ENCODE measurements around the gene DENND4B. TPM values are rescaled to one million over a fixed set of nuclear protein-coding genes. Genes with fewer than 3 reads are reported as not detected.

DENND4B gene
- total and polyA plus RNA-seq, 7 donors: 23.1 to 75.4 (median 47.1) TPM

DNA sequence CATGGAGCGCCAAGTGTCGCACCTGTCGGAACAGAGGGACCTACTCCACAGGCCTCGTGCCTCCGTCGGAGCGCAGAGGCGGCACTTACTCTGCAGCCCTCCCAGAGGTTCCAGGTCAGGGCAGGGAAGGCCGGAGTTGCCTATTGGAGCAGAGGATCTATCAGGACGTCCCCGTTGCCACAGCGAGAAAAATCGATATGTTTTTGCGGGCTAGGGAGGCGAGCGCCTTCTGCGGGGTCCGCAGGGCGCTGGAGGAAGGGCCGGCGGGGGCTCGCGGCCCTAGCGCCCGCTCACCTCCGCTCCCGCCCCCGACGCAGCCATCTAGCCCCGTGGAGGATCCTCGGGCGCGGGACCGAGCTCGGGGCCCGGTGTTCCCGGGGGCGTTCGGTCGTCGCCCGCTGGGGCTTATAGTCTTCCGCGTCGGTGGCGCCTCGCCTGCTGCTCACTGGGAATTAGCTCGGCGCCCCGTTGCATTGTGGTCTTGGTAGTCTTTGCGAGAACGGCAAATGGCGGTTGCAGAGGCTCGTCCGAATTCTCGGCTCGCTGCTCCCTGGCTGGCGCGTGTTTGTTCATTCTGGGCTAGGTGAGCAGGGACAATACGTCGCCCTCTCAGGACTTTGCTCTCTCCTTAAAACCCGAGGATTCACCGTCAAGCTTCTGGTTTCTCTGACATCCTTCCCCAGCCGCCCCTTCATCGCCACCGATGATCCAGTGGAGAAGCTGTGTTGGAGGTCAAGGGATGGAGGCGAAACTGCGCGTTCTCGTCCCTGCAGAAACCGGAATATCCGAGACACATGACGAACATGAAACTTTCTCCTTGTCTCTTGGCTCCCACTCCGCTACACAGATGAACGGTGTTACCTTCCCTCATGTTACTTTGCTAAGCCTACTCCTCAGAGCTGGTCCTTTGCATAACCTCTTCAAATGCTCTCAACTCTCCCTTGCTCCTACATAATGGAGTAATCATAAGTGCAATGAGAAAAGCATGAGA is 31.0 kb upstream of the DENND4B start, which contains the start of gene JTB:
JTB (minus strand) TSS at position 425 of the 991 bp plus-strand sequence; CDS start at position 3, 422 bp downstream.
- H3K4me3 ChIP-seq: peak within 1 kb of the TSS; percentile 83
- DNase-seq (peak; percentile 89 to 94), ATAC-seq (peak; percentile 94 to 98 (median 96))
- intact Hi-C loops (cut with DNase I): no loop called here
- peak within 1 kb of the TSS; percentile 94 for H3K27ac ChIP-seq
- peaks cover 0 to 52% of the 10 kb centered on the region in 2 donors for H3K36me3 ChIP-seq (ENCODE audit: insufficient read depth in 1 of 2, low read depth in 1 of 2)
- no peaks in the 10 kb centered on the region for H3K27me3 ChIP-seq (ENCODE audit: insufficient read depth in 3 of 3, low read length in 2 of 3)
- H3K4me1 ChIP-seq: peaks cover 20% of the 10 kb centered on the region
- no peak for TF ChIP-seq CTCF (IDR thresholded peaks at IDR 0.05)
- no peaks in the 10 kb centered on the region for H3K9me3 ChIP-seq
- 0 to 1% (median 0%) methylated on average over 65 to 75 of the region's 75 CpGs for WGBS, 3 donors

GRCh38 chr1:153976819-153977249 is 30.3 kb upstream of the DENND4B start:
- H3K36me3 ChIP-seq (ENCODE audit: insufficient read depth in 1 of 2, low read depth in 1 of 2): peaks cover 0 to 53% of the 10 kb centered on the region in 2 donors
- intact Hi-C loops (cut with DNase I): no loop called here
- no peak for TF ChIP-seq CTCF (IDR thresholded peaks at IDR 0.05)
- H3K27me3 ChIP-seq (ENCODE audit: insufficient read depth in 3 of 3, low read length in 2 of 3): no peaks in the 10 kb centered on the region
- peak overlapping the region; percentile 83 for H3K4me3 ChIP-seq
- WGBS, 3 donors: 1 to 2% (median 2%) methylated on average over 15 to 16 of the region's 16 CpGs
- no peak for DNase-seq
- peak in 3 of 4 donors; percentile 6 to 21 (median 9) for ATAC-seq
- peak overlapping the region; percentile 94 for H3K27ac ChIP-seq
- peaks cover 20% of the 10 kb centered on the region for H3K4me1 ChIP-seq
- no peaks in the 10 kb centered on the region for H3K9me3 ChIP-seq

- TF ChIP-seq CTCF (IDR thresholded peaks at IDR 0.05): no peak
- Histone ChIP-seq H3K4me3 (no peak overlapping the region), H3K9me3 (no peaks in the 10 kb centered on the region), H3K27ac (no peak overlapping the region), H3K4me1 (peaks cover 15% of the 10 kb centered on the region), H3K27me3 (ENCODE audit: insufficient read depth in 3 of 3, low read length in 2 of 3) (no peaks in the 10 kb centered on the region), H3K36me3 (ENCODE audit: insufficient read depth in 1 of 2, low read depth in 1 of 2) (peaks cover 0 to 43% of the 10 kb centered on the region in 2 donors)
- intact Hi-C loops (cut with DNase I): no loop called here
- ATAC-seq: no peak
- 64 to 80% (median 65%) methylated on average over 7 of the region's 7 CpGs for WGBS, 3 donors
- no peak for DNase-seq
These were observed 27.0 kb upstream of the DENND4B start for GRCh38 chr1:153973525-153973924.

DNA sequence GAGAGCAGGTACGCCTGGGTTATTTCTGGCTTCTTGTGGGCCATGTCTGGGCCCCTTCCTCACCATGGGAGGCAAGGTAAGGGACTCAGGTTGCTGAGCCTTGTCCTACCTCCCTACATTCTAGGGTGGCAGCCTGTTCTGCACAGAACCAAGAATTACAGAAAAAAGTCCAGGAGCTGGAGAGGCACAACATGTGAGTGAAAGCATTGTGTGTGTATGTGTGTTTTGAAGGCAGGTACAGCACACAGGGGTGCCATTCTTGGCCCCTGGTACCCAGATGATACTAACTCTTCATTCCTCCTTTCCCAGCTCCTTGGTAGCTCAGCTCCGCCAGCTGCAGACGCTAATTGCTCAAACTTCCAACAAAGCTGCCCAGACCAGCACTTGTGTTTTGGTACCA is 26.6 kb upstream of the DENND4B start:
- WGBS, 3 donors: 86 to 95% (median 88%) methylated on average over 3 of the region's 3 CpGs
- Histone ChIP-seq H3K4me1 (peaks cover 11% of the 10 kb centered on the region), H3K4me3 (no peak overlapping the region), H3K27me3 (ENCODE audit: insufficient read depth in 3 of 3, low read length in 2 of 3) (no peaks in the 10 kb centered on the region), H3K27ac (no peak overlapping the region), H3K9me3 (no peaks in the 10 kb centered on the region), H3K36me3 (ENCODE audit: insufficient read depth in 1 of 2, low read depth in 1 of 2) (peaks cover 0 to 43% of the 10 kb centered on the region in 2 donors)
- intact Hi-C loops (cut with DNase I): no loop called here
- no peak for TF ChIP-seq CTCF (IDR thresholded peaks at IDR 0.05)
- DNase-seq (no peak), ATAC-seq (no peak)

Measured in psoas muscle (tissue), 8 donors.